HCT116 (cell line): ENCODE data around the gene DNASE1L3.

ENCODE experiments used
- CEBPB ChIP-seq: IDR thresholded peaks from 2 replicates; pipeline ENCODE4 v1.6.1; 2012; ENCODE audit warnings: low read depth
- EZH2 ChIP-seq: fragments of 200-600 bp; sonication (generic); IDR thresholded peaks from 2 replicates; pipeline ENCODE4 v1.6.1; 2017; ENCODE audit warnings: antibody characterized with exemption, mixed run types
- POLR2A ChIP-seq: IDR thresholded peaks from 2 replicates; pipeline ENCODE4 v1.7.0; 2011; ENCODE audit warnings: borderline replicate concordance; ENCODE audit not compliant: insufficient read depth, insufficient read length; ENCODE audit errors: extremely low read depth
- POLR2AphosphoS5 ChIP-seq: IDR thresholded peaks from 2 replicates; pipeline ENCODE4 v1.6.1; 2011; ENCODE audit warnings: mild to moderate bottlenecking, low read depth, low read length, moderate library complexity
- TF ChIP-seq, protein P1 (sequence below): IDR thresholded peaks from 2 replicates; pipeline ENCODE4 v1.6.1; 2012
- TF ChIP-seq, protein P2 (sequence below), 3 experiments: fragments of 200-600 bp in 1 of 3; sonication (generic) in 1 of 3; IDR thresholded peaks in 2 of 3; conservative IDR thresholded peaks in 1 of 3; 2 replicates each; pipeline ENCODE4 v1.5.1; 2012 to 2017; ENCODE audit warnings: low read depth in 2 of 3, low read length in 2 of 3, antibody characterized with exemption in 1 of 3, borderline replicate concordance in 1 of 3, control low read depth in 1 of 3, mild to moderate bottlenecking in 1 of 3, mixed read lengths in 1 of 3, mixed run types in 1 of 3, moderate library complexity in 1 of 3; ENCODE audit not compliant: insufficient read depth in 1 of 3
- TF ChIP-seq, protein P3 (sequence below): IDR thresholded peaks from 2 replicates; pipeline ENCODE4 v1.6.1; 2011; ENCODE audit warnings: mild to moderate bottlenecking, low read length, moderate library complexity; ENCODE audit not compliant: insufficient replicate concordance; ENCODE audit errors: extremely low read depth

- TF ChIP-seq, protein P1, sequence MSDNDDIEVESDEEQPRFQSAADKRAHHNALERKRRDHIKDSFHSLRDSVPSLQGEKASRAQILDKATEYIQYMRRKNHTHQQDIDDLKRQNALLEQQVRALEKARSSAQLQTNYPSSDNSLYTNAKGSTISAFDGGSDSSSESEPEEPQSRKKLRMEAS: no peak
- TF ChIP-seq POLR2A (no peak), EZH2 (no peak), POLR2AphosphoS5 (no peak), CEBPB (no peak)
- TF ChIP-seq, protein P2, sequence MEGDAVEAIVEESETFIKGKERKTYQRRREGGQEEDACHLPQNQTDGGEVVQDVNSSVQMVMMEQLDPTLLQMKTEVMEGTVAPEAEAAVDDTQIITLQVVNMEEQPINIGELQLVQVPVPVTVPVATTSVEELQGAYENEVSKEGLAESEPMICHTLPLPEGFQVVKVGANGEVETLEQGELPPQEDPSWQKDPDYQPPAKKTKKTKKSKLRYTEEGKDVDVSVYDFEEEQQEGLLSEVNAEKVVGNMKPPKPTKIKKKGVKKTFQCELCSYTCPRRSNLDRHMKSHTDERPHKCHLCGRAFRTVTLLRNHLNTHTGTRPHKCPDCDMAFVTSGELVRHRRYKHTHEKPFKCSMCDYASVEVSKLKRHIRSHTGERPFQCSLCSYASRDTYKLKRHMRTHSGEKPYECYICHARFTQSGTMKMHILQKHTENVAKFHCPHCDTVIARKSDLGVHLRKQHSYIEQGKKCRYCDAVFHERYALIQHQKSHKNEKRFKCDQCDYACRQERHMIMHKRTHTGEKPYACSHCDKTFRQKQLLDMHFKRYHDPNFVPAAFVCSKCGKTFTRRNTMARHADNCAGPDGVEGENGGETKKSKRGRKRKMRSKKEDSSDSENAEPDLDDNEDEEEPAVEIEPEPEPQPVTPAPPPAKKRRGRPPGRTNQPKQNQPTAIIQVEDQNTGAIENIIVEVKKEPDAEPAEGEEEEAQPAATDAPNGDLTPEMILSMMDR (IDR thresholded peaks at IDR 0.05 in 2 of 3, conservative IDR thresholded peaks at IDR 0.05 in 1 of 3; ENCODE audit: borderline replicate concordance in 1 of 3, insufficient read depth in 1 of 3, low read depth in 2 of 3, low read length in 2 of 3): no peak
- TF ChIP-seq, protein P3, sequence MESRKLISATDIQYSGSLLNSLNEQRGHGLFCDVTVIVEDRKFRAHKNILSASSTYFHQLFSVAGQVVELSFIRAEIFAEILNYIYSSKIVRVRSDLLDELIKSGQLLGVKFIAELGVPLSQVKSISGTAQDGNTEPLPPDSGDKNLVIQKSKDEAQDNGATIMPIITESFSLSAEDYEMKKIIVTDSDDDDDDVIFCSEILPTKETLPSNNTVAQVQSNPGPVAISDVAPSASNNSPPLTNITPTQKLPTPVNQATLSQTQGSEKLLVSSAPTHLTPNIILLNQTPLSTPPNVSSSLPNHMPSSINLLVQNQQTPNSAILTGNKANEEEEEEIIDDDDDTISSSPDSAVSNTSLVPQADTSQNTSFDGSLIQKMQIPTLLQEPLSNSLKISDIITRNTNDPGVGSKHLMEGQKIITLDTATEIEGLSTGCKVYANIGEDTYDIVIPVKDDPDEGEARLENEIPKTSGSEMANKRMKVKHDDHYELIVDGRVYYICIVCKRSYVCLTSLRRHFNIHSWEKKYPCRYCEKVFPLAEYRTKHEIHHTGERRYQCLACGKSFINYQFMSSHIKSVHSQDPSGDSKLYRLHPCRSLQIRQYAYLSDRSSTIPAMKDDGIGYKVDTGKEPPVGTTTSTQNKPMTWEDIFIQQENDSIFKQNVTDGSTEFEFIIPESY: no peak
Measured at GRCh38 chr3:58151637-58152036, 59.1 kb downstream of the DNASE1L3 start.
